HepG2 (cell line): ENCODE results near the gene ANK3. TPM values are rescaled to one million over a fixed set of nuclear protein-coding genes. Genes with fewer than 3 reads are reported as not detected.

Source experiments
- ATAC-seq: fragments of 200-7000 bp; cut with Tn5 transposase; 3 replicates; pipeline ENCODE4 v1.9.1; 2020; ENCODE audit warnings: mild to moderate bottlenecking, moderate library complexity
- BruUV-seq: library from RNA; stranded (reverse); fragments of 400-500 nt; replicated peaks from 2 replicates; lab custom pipeline; 2021; lab: Mats Ljungman, UMichigan
- CTCF ChIA-PET: fragments of 300-600 bp; formaldehyde crosslinking; extraction: SDS; loops from one replicate; lab custom pipeline; 2021; ENCODE audit warnings: low total read pairs, inconsistent platforms, low intra/inter-chr PET ratio; lab: Yijun Ruan, JAX
- POLR2A ChIA-PET: fragments of 350-600 bp; sonication (Branson Sonifier 250); formaldehyde crosslinking; loops from one replicate; lab custom pipeline; 2020; ENCODE audit warnings: antibody characterized with exemption, inconsistent platforms; lab: Yijun Ruan, JAX
- DNase-seq: peaks from one replicate; pipeline ENCODE4 v3.0.0-alpha.2; 2015; ENCODE audit warnings: low spot score
- FAIRE-seq: peaks from 3 replicates; lab custom pipeline; 2011; peaks lifted over from hg19 to GRCh38; lab: Jason Lieb, UNC
- H2AFZ ChIP-seq: one replicate; pipeline ENCODE4 v1.6.1; 2011; ENCODE audit warnings: low read length, inconsistent platforms
- H3K27ac ChIP-seq: fragments of 300-600 bp; 3 replicates; pipeline ENCODE4 v1.8.0; 2011; ENCODE audit warnings: mixed run types, mild to moderate bottlenecking, mixed read lengths, low read length, inconsistent platforms; ENCODE audit not compliant: insufficient read depth; ENCODE audit errors: extremely low read length
- H3K27me3 ChIP-seq, 2 experiments: fragments of 200-600 bp in 1 of 2; 2 replicates in 1 of 2; 3 replicates in 1 of 2; pipeline versions ENCODE4 v1.6.0 to v1.8.0; 2011; ENCODE audit warnings: low read length in 2 of 2, mild to moderate bottlenecking in 2 of 2, moderate library complexity in 2 of 2, inconsistent platforms in 1 of 2; ENCODE audit not compliant: insufficient read depth in 2 of 2, control insufficient read depth in 1 of 2
- H3K36me3 ChIP-seq, 2 experiments: fragments of 200-600 bp in 1 of 2; replicated peaks in 1 of 2; 2 replicates in 1 of 2; 3 replicates in 1 of 2; pipeline versions ENCODE4 v1.5.1 to v1.8.0; 2011; ENCODE audit warnings: low read length in 2 of 2, inconsistent platforms in 1 of 2; ENCODE audit not compliant: insufficient read depth in 2 of 2, control insufficient read depth in 1 of 2
- H3K4me1 ChIP-seq: 2 replicates; pipeline ENCODE4 v1.5.1; 2012; ENCODE audit warnings: low read length, inconsistent platforms; ENCODE audit not compliant: insufficient read depth
- H3K4me2 ChIP-seq: 2 replicates; pipeline ENCODE4 v1.6.0; 2011; ENCODE audit warnings: low read depth, low read length, inconsistent platforms
- H3K4me3 ChIP-seq, 3 experiments: fragments of 200-600 bp in 1 of 3; sonication (generic), shearing (Covaris generic) in 1 of 3; replicated peaks in 1 of 3; 2 replicates each; pipeline ENCODE4 v1.5.1; 2011 to 2016; ENCODE audit warnings: low read length in 3 of 3, inconsistent platforms in 2 of 3, low read depth in 2 of 3, mild to moderate bottlenecking in 2 of 3, control low read depth in 1 of 3, mixed read lengths in 1 of 3; ENCODE audit not compliant: insufficient read depth in 1 of 3
- H3K79me2 ChIP-seq: one replicate; pipeline ENCODE4 v1.6.1; 2011; ENCODE audit warnings: low read length, inconsistent platforms; ENCODE audit not compliant: insufficient read depth
- H3K9ac ChIP-seq: 2 replicates; pipeline ENCODE4 v1.6.0; 2011; ENCODE audit warnings: mild to moderate bottlenecking, low read depth, low read length, inconsistent platforms; ENCODE audit not compliant: insufficient read depth
- H3K9me3 ChIP-seq: 2 replicates; pipeline ENCODE4 v1.5.1; 2012; ENCODE audit warnings: mild to moderate bottlenecking, low read length
- H4K20me1 ChIP-seq: 2 replicates; pipeline ENCODE4 v1.6.0; 2011; ENCODE audit warnings: inconsistent platforms, mild to moderate bottlenecking, low read length, moderate library complexity; ENCODE audit not compliant: insufficient read depth
- ATAD3A ChIP-seq: sonication (generic); formaldehyde crosslinking; IDR thresholded peaks from 2 replicates; pipeline ENCODE4 v1.4.0; 2020; ENCODE audit warnings: missing genetic modification reagents
- CEBPB ChIP-seq: IDR thresholded peaks from 2 replicates; pipeline ENCODE4 v1.6.1; 2011; ENCODE audit warnings: low read depth, low read length, improper control_type of control experiment, borderline replicate concordance
- HMG20B ChIP-seq: conservative IDR thresholded peaks from 2 replicates; pipeline ENCODE4 v1.6.1; 2016; ENCODE audit warnings: missing genetic modification reagents, missing compliant biosample characterization
- HOXA9 ChIP-seq: sonication (generic); formaldehyde crosslinking; IDR thresholded peaks from 2 replicates; pipeline ENCODE4 v1.8.1; 2022; ENCODE audit warnings: missing genetic modification reagents, mild to moderate bottlenecking, moderate library complexity, borderline replicate concordance
- KDM1A ChIP-seq: IDR thresholded peaks from 2 replicates; pipeline ENCODE4 v1.6.1; 2016; ENCODE audit warnings: missing compliant biosample characterization
- NONO ChIP-seq, 2 experiments: fragments of 450-650 bp in 1 of 2; sonication (generic) in 1 of 2; formaldehyde crosslinking in 1 of 2; IDR thresholded peaks in 1 of 2; conservative IDR thresholded peaks in 1 of 2; 2 replicates each; pipeline versions ENCODE4 v1.6.1 to v1.8.0; 2017 to 2022; ENCODE audit warnings: mild to moderate bottlenecking in 1 of 2, missing genetic modification reagents in 1 of 2, moderate library complexity in 1 of 2
- SMAD3 ChIP-seq: sonication (generic); formaldehyde crosslinking; IDR thresholded peaks from 2 replicates; pipeline ENCODE4 v1.4.0; 2020; ENCODE audit warnings: missing genetic modification reagents
- TAF15 ChIP-seq: fragments of 200-400 bp; formaldehyde crosslinking; IDR thresholded peaks from one replicate; pipeline ENCODE4 v1.6.1; 2018; ENCODE audit warnings: mild to moderate bottlenecking, low read depth, low read length; ENCODE audit not compliant: poor library complexity, severe bottlenecking
- ZFP36L2 ChIP-seq: sonication (generic); formaldehyde crosslinking; IDR thresholded peaks from 2 replicates; pipeline ENCODE4 v1.4.0; 2020; ENCODE audit warnings: missing genetic modification reagents
- ZNF276 ChIP-seq: sonication (generic); formaldehyde crosslinking; IDR thresholded peaks from 2 replicates; pipeline ENCODE4 v1.4.0; 2020; ENCODE audit warnings: mild to moderate bottlenecking, low read depth, missing genetic modification reagents
- ZNF580 ChIP-seq: IDR thresholded peaks from 2 replicates; pipeline ENCODE4 v1.6.1; 2016; ENCODE audit warnings: low read depth, borderline replicate concordance
- ZNF652 ChIP-seq: IDR thresholded peaks from 2 replicates; pipeline ENCODE4 v1.6.1; 2016; ENCODE audit warnings: low read depth, borderline replicate concordance
- WGBS: methylation state at CpG from one replicate; pipeline ENCODE4 v1.1.6; 2017; ENCODE audit warnings: low lambda C conversion rate; 5-methylcytosine and 5-hydroxymethylcytosine counted together
- in situ Hi-C: cut with HindIII; loops from 2 replicates; pipeline ENCODE4 v1.10.0; 2017; ENCODE audit warnings: low pct_unique_long_range_greater_than_20kb; ENCODE audit not compliant: extremely low pct_ligation_motif_present
- intact Hi-C: fragments of 100-400 bp; cut with micrococcal nuclease; formaldehyde crosslinking; loops from one replicate; pipeline ENCODE4 v1.10.0; 2022; ENCODE audit not compliant: unreplicated experiment
- polyA plus RNA-seq, 8 experiments: library from polyadenylated mRNA; depleted of rRNA in 3 of 8; stranded (reverse) in 7 of 8; unstranded in 1 of 8; fragments of >200 nt; fragmentation: Illumina TruSeq in 4 of 8; extraction: Trizol in 4 of 8; gene quantifications; 2 replicates each; pipeline versions ENCODE4 v1.2.1 to v1.2.3, GENCODE V29; 2011 to 2016; ENCODE audit warnings: low read depth in 4 of 8, missing spikeins in 1 of 8, mixed read lengths in 1 of 8; ENCODE audit not compliant: insufficient read depth in 1 of 8
- total RNA-seq, 5 experiments: library from RNA; depleted of rRNA; stranded (reverse); fragments of >200 nt; fragmentation: Illumina TruSeq; extraction: Trizol; gene quantifications; 2 replicates each; pipeline ENCODE4 v1.2.3, GENCODE V29; 2016; ENCODE audit warnings: low read depth in 1 of 5
- TF ChIP-seq, protein P1 (sequence below), 2 experiments: sonication (generic) in 1 of 2; formaldehyde crosslinking in 1 of 2; IDR thresholded peaks; 2 replicates each; pipeline versions ENCODE4 v1.5.1 to v1.6.1; 2011 to 2020; ENCODE audit warnings: borderline replicate concordance in 1 of 2, low read depth in 1 of 2, low read length in 1 of 2, mild to moderate bottlenecking in 1 of 2, missing genetic modification reagents in 1 of 2, moderate library complexity in 1 of 2

ANK3 gene
- total and polyA plus RNA-seq, 2 of the 13 experiments (the other 11 are each of a cell fraction or from before 2014, with no cell fraction given) = not detected

- H3K4me3 ChIP-seq = no peak overlapping the region
- no peaks in the 10 kb centered on the region for H3K79me2 ChIP-seq
- no peak overlapping the region for H3K27ac ChIP-seq
- DNase-seq = no peak
- TF ChIP-seq CEBPB (peak; percentile 21; the same call in 1 of the 2 replicates), ZNF276 (CRISPR knock-in tag) (no peak), TAF15 (no peak)
- no peak overlapping the region for H3K4me2 ChIP-seq
- no peaks in the 10 kb centered on the region for H3K4me1 ChIP-seq
- H3K9me3 ChIP-seq = no peaks in the 10 kb centered on the region
- no peak for FAIRE-seq
- in situ Hi-C loops (no loop called here), intact Hi-C loops (no loop called here)
- 49% methylated on average over 4 of the region's 4 CpGs for WGBS
- H4K20me1 ChIP-seq = no peaks in the 10 kb centered on the region
- no peaks in the 10 kb centered on the region for H3K27me3 ChIP-seq
- no peak for ATAC-seq
- no peaks in the 10 kb centered on the region for H3K36me3 ChIP-seq
- ChIA-PET POLR2A (no interaction called here), CTCF (no interaction called here)
- BruUV-seq = no TSS peak
- H2AFZ ChIP-seq = no peak overlapping the region
- H3K9ac ChIP-seq = no peak overlapping the region
Measured at GRCh38 chr10:60271319-60272040, 118.2 kb downstream of the ANK3 start.

DNA sequence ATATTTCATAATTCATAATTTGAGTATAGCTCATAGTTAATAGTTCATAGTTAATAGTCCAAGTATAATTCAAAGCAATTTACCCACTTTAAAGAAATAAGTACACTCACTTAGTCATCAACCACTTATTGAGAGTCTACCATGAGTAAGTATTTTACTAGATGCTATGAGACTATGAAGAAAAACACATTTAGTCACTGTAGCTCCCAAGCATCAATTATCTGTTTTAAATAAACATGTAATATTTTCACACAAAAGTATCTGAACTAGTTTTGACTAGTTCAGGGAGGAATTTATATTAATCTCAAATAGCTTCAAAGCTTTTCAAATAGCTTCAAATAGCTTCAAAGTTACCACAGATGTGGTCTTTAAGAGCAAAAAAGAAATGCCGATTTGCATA, 119.2 kb downstream of the ANK3 start:
- POLR2A ChIA-PET = no interaction called here
- Histone ChIP-seq H2AFZ (no peak overlapping the region), H3K27me3 (no peaks in the 10 kb centered on the region), H3K4me1 (no peaks in the 10 kb centered on the region), H3K9ac (no peak overlapping the region), H4K20me1 (no peaks in the 10 kb centered on the region), H3K36me3 (no peaks in the 10 kb centered on the region), H3K4me2 (no peak overlapping the region), H3K79me2 (no peaks in the 10 kb centered on the region), H3K27ac (no peak overlapping the region), H3K4me3 (no peak overlapping the region), H3K9me3 (no peaks in the 10 kb centered on the region)
- ATAC-seq (no peak), FAIRE-seq (no peak), DNase-seq (no peak)
- CTCF ChIA-PET = no interaction called here
- in situ Hi-C loops = no loop called here
- intact Hi-C loops = no loop called here
- BruUV-seq = no TSS peak
- 3% methylated on average over 1 of the region's 1 CpG for WGBS
- no peak for TF ChIP-seq ZNF652 (CRISPR knock-in tag)
- TF ChIP-seq, protein P1, sequence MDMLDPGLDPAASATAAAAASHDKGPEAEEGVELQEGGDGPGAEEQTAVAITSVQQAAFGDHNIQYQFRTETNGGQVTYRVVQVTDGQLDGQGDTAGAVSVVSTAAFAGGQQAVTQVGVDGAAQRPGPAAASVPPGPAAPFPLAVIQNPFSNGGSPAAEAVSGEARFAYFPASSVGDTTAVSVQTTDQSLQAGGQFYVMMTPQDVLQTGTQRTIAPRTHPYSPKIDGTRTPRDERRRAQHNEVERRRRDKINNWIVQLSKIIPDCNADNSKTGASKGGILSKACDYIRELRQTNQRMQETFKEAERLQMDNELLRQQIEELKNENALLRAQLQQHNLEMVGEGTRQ (IDR thresholded peaks at IDR 0.05; ENCODE audit: low read depth, low read length) = no peak
- TF ChIP-seq, protein P1 (CRISPR knock-in tag; IDR thresholded peaks at IDR 0.05; ENCODE audit: borderline replicate concordance) = no peak
- TF ChIP-seq HOXA9 = no peak
- TF ChIP-seq SMAD3 = no peak
- TF ChIP-seq ZFP36L2 (CRISPR knock-in tag) = no peak
- no peak for TF ChIP-seq KDM1A
- no peak for TF ChIP-seq ZNF580 (CRISPR knock-in tag)
- no peak for TF ChIP-seq HMG20B
- TF ChIP-seq NONO (IDR thresholded peaks at IDR 0.05) = no peak
- no peak for TF ChIP-seq NONO (CRISPR knock-in tag; conservative IDR thresholded peaks at IDR 0.05)
- TF ChIP-seq ATAD3A (CRISPR knock-in tag) = no peak
